Measurements from ENCODE around the gene SYCE3.
A peak's percentile ranks its signal among the peaks of the same experiment; 100 is the strongest.

SYCE3 gene

GRCh38 chr22:50548921-50549790, 13.6 kb downstream of the SYCE3 start:
- no peak for DNase-seq (ENCODE audit: low read depth)
- TF ChIP-seq CTCF (IDR thresholded peaks at IDR 0.05; ENCODE audit: insufficient read depth, low read depth, low read length, missing control alignments), result no peak
- H3K4me3 ChIP-seq (ENCODE audit: low read length), result no peak overlapping the region

GRCh38 chr22:50548040-50548920, 14.4 kb downstream of the SYCE3 start:
- DNase-seq (ENCODE audit: low read depth), result no peak
- no peak for TF ChIP-seq CTCF (IDR thresholded peaks at IDR 0.05; ENCODE audit: insufficient read depth, low read depth, low read length, missing control alignments)
- H3K4me3 ChIP-seq (ENCODE audit: low read length), result no peak overlapping the region

- TF ChIP-seq CTCF (IDR thresholded peaks at IDR 0.05; ENCODE audit: insufficient read depth, low read depth, low read length, missing control alignments), result no peak
- H3K4me3 ChIP-seq (ENCODE audit: low read length), result no peak overlapping the region
- no peak for DNase-seq (ENCODE audit: low read depth)
Measured at GRCh38 chr22:50547263-50547985, 15.3 kb downstream of the SYCE3 start.

- TF ChIP-seq CTCF (IDR thresholded peaks at IDR 0.05; ENCODE audit: insufficient read depth, low read depth, low read length, missing control alignments), result no peak
- DNase-seq (ENCODE audit: low read depth), result no peak
- H3K4me3 ChIP-seq (ENCODE audit: low read length), result no peak overlapping the region
Measured at GRCh38 chr22:50546326-50547262, 16.1 kb downstream of the SYCE3 start.

GRCh38 chr22:50545522-50546325, 17.0 kb downstream of the SYCE3 start, which contains the start of gene KLHDC7B:
TSS of gene KLHDC7B (plus strand) at chr22:50545899. CDS start at chr22:50546244, 345 bp downstream.
- H3K4me3 ChIP-seq (ENCODE audit: low read length), result no peak within 1 kb of the TSS
- no peak for DNase-seq (ENCODE audit: low read depth)

More at GRCh38 chr22:50545522-50546325, 17.0 kb downstream of the SYCE3 start, which contains the start of gene KLHDC7B:
- TF ChIP-seq CTCF (IDR thresholded peaks at IDR 0.05; ENCODE audit: insufficient read depth, low read depth, low read length, missing control alignments), result peak; percentile 5

Measured in epithelial cell of esophagus (primary cell).